ENCODE data around the gene NAXE.
"Not testable (repeated sequence)": the region's sequence is repeated elsewhere in the genome, so short reads cannot be mapped to it uniquely, and the experiment has no call there.

The NAXE gene

DNA sequence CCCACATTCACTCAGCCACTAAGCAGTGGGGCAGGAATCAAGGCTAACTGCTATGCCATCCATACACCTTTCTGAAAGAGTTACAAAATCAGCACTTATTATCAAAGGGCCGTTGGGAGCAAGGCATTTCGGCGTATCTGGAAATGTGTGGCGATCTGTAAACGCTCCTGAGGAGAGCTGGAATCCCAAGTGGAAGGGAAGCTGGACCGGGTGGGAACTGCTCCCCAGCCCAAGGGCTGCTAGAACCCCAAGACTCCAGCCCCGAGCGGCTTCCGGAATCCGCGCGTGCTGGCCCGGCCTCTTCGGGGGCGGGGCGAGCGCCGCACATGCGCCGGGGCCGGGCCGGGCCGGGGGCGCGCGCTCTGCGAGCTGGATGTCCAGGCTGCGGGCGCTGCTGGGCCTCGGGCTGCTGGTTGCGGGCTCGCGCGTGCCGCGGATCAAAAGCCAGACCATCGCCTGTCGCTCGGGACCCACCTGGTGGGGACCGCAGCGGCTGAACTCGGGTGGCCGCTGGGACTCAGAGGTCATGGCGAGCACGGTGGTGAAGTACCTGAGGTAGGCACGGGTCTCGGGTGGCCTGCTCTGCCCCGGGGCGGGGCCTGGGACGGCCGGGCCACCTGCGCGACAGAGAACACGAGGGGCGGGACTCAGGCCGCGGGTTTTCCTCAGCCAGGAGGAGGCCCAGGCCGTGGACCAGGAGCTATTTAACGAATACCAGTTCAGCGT lies at the start of gene NAXE:
Gene NAXE, plus strand, starts transcription at position 345 of the 726 bp plus-strand sequence. Its CDS starts 29 bp downstream, at position 374.
- DNase-seq (ENCODE audit: low read depth): peak; percentile 60

DNA sequence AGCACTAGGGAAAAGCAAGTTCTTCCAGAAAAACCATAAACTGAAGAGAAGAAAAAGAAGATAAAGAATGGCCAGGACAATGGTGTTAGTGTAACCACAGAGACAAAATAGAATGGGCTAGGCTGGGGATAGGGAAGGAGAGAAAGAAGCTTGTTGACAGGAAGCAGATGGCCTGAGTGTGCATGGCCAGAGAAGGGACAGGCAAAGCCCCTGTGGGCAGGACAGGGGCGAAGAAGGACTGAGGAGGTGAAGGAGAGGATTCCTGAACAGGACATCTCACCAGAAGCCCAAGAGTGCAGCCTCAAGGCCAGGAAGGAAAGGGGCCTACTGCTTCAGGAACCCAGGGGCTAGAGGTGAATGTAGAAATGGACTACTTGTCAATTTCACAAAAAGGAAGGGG lies 48.5 kb upstream of the NAXE start:
- DNase-seq (ENCODE audit: low read depth): no peak

DNA sequence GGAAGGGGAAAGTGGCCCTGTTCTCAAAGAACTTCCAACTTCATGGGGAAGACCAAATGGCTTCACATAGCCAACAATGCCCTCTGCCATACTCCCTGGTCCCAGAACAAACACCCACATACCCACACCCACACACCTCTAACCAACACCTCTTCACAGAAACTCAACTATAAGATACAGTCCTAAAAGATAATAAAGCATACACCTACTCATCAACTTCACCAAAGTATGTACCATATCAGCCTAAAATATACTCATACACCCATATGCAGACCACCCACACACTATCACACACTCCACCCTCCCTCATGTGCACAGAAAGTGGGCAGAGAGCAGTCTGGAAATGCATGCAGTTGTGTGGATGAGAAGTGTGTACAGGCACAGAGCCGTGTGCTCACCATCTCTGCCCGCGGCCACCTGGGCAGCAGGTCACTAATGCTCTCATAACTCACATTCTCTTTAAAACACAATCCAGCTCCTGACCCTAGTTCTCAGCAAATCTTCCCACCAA lies 46.9 kb upstream of the NAXE start:
- DNase-seq (ENCODE audit: low read depth): no peak

DNA sequence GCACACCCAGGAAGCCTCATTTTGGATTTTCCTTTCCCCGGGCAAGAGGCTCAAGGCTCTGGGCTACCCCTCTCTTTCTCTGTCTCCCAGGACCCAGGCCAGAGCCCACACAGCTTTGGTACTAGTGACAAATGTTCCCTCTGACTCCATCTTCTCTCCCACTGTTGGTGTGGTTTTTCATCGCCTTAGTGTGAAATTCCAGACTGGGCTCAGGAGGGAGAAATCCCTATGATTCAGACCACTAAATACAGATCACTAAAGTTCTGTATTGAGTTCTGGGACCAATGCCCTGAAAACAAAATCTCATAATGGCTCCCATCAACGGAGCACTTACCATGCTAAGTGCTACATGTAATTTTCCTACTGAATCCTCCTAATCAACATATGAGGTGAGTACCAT lies 45.3 kb upstream of the NAXE start:
- DNase-seq (ENCODE audit: low read depth): no peak

DNA sequence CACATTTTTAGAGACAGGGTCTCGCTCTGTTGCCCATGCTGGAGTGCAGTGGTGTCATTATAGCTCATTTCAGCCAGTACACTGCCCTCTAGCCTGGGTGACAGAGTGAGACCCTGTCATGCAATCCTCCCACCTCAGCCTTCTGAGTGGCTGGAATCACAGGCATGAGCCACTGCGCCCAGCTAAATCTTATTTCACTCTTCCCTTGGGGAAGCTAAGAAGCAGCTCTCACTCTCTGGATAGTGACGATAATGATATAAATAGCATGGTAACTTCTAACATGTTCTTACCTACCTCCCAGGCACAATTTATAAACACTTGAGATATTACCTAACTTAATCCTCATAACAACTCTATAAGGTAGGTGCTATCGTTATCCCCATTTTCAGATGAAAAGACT lies 44.1 kb upstream of the NAXE start:
- DNase-seq (ENCODE audit: low read depth): no peak

DNA sequence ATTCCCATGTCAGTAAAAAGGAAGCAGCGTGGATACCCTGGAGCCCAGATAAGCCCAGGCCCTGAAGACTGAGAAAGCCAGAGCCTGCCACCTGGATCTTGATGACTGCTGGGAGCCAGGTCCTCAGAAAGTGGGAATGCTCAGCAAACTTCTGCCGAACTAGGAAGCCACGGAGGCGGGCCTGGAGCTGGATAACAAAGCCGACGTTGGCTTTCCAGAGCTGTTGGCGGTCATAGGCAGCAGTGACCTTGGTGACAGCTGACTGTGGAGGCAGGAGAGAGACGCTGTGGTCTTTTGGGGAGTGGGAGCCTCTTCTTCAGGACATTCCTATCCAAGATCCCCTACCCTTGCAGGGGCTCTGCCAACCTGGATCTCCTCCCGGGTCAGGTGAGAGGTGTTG lies 43.6 kb upstream of the NAXE start:
- DNase-seq (ENCODE audit: low read depth): no peak

DNA sequence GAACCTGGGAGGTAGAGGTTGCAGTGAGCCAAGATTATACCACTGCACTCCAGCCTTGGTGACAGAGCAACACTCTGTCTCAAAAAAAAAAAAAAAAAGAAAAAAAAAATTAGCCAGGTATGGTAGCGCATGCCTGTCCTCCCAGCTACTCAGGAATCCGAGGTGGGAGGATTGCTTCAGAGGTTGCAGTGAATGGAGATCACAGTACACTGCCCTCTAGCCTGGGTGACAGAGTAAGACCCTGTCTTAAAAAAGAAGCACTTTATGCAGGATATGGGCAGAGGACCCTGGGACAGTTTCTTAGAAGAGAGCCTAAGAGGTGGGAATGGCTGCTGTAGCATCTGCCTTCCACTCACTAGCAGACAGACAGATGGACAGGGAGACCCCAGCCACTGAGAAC lies 42.2 kb upstream of the NAXE start:
- DNase-seq (ENCODE audit: low read depth): no peak

DNA sequence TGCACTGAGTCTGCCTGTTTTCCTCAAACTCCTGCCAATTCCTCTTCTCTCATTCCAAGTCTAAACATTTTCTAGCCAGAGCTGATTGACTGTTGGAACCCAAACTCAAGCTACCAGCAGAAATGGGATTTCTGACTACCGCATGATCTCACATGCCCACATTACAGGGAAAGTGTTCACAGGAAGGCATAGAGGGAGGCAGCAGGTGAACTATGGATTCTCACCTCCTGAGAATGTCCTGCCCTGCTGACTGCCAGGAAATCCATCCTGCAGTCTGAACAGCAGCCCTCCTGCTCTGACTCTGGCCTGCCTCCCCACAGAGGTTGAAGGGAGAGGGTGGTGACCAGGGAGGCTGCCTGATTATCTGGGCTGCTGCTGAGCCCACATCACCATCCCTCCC lies 41.7 kb upstream of the NAXE start:
- no peak for DNase-seq (ENCODE audit: low read depth)

DNA sequence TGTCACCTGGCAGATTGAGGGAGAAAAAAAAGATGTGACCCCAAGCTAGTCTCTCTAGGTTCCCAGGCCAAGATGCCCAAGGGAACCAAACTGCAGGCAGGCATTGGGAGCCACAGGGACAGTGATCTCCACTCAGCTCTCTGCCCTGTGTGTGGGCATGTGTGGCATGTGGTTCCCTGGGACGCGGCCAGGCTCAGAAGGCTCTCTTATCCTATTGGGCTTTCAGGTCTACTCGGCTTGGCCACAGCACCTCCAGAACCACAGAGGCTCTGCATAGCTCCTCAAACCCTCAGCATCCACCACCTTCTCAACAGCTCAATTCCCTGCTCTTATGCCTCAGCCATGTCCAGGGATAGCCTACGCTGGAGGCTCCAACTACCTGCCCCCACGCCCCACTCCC lies 41.2 kb upstream of the NAXE start:
- DNase-seq (ENCODE audit: low read depth): no peak

DNA sequence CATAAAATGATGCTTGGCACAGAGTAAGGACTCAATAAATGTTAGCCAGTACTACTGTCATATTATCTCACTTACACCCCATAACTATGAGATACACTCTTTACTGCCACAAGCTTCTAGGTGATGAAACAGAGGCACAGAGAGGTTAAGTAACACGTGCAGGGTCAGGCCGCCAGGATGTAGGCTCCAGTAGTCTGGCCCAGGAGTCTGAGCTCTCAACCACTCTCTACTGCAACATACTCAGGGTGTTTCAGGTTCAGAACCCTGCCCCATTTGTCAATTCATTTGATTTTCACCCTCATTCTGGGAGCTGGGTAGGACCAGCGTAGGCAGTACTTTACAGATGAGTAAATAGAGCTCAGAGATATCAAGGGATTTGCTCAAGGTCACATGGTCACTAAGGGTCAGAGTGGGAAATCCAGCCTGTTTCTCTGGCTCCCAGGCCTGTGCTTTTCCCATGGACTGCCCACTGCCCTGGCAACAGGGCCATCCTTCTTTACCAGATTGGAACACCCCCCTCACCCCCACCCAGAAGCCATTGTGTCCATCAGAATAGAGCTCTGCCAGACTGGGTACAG lies 40.4 kb upstream of the NAXE start:
- DNase-seq (ENCODE audit: low read depth): no peak

DNA sequence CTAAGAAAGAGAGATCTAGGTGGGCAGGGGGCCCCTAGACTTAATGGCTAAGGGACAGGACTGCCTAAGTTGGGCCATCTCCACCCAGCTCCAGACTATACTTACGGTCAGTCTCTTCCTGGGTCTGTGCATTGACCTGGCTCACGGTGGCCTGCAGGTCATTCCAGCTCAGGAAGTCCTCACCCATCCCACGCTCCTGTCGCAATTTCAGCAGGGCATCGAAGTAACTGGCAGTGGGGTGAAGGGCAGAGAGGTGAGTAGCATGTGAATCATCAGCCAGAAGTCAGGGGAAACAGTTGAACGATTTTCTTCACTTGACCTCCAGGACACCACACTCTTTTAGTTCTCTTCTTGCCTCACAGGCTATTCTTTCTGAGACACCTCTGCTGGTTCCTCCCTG lies 39.7 kb upstream of the NAXE start:
- DNase-seq (ENCODE audit: low read depth): no peak

DNA sequence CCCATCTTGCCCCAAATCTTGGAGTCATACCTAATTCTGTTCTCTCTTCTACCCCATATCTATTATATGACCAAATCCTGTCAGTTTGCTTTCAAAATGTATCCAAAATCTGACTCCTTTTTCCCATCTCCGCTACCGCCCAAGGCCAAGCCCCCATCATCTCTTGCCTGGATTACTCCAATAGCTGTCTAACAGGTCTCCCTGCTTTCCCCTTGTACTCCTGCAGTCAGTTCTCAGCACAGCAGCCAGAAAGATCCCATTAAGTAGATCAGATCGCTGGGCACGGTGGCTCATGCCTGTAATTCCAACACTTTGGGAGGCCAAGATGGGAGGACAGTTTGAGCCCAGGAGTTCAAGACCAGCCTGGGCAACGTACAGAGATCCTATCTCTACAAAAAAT lies 39.1 kb upstream of the NAXE start:
- no peak for DNase-seq (ENCODE audit: low read depth)

DNA sequence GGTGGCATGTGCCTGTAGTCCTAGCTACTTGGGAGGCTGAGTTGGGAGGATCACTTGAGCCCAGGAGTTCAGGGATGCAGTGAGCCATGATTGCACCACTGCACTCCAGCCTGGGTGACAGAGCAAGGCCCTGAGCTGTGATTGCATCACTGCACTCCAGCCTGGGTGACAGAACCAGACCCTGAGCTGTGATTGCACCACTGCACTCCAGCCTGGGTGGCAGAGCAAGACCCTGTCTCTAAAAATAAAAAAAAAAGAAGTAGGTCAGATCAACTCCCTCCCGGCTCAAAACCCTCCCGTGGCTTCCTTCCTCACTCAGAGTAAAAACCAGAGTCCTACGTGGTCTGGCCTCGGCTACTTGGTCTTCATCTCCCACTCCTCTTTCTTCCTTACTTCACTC lies 38.6 kb upstream of the NAXE start:
- not testable (repeated sequence) for DNase-seq (ENCODE audit: low read depth)

DNA sequence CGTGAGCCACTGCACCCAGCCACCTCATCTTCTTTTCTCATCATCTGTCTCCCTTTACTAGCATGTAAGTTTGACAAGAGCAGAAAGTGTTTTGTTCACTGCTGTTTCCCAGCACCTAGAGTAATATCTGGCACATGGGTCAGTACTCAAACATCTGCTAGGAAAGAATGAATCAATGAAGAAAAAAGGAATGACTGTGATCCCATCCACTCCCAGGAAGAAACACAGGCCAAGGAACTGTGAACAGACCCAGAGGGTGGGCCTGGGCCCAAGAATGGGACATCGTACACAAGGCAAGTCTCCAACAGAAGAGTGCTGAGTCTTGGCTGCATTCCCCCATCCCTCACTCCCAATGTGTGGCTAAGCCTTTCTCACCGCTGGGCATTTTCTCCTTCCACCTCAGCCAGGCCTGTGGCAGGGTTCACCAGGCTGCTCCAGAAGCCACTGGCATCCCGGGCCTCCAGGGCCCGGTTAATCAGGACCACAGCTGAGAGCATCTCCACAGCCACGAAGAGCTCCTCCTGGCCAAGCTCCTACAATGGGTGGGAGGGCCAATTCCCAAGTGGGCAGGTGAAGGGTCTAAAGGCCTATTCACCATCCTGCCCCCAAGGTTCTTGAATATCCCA lies 37.6 kb upstream of the NAXE start:
- DNase-seq (ENCODE audit: low read depth): no peak

DNA sequence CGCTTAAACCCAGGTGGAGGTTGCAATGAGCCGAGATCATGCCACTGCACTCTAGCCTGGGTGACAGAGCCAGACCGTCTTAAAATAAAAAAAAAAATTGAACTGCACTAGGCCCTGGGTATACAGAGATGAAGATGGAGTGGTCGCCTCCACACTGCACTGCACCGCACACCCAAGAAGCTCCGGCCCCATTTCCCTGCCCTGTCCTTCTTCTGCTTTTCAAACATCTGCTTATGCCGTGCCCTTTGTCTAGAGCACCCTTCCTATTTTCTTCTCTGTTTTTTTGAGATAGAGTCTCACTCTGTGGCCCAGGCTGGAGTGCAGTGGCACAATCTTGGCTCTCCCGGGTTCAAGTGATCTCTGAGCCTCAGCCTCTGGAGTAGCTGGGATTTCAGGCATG lies 36.6 kb upstream of the NAXE start:
- DNase-seq (ENCODE audit: low read depth): no peak

DNA sequence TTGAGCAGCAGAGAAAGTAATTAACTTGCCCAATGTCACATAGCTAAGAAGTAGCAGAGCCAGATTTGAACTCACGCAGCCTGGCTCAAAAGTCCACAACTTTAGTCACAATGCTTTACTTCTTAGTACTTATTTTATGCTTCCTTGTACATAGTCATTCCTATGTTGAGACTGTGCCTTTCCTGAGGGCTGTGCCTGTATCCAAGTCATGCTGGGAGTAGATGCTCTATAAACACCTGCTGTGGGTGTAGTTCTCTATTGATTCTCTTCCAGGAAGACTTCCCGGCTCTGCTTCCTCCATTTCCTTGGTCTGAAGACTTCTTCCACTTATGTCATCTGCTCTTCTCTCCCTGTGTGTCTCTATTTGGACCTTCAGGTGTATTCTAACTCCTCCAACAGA lies 35.9 kb upstream of the NAXE start:
- no peak for DNase-seq (ENCODE audit: low read depth)

DNA sequence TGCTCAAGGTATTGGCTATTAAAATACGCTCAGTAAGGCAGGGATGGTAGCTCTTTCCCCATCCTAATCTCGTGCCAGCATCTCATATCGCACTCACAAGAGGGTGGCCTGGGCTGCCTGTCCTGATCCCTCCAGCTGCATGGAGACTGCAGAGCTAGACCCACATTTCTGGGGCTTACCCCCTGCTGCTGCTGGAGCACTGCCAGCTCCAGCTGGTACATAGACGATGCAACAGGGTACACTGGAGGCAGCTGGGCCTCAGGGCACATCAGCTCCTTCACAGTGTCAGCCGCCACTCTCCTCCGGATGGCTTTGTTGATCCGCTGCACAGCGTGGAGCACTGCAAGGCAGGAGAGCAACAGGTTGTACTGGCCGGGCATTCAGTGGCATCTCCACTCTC lies 35.2 kb upstream of the NAXE start:
- DNase-seq (ENCODE audit: low read depth): no peak

DNA sequence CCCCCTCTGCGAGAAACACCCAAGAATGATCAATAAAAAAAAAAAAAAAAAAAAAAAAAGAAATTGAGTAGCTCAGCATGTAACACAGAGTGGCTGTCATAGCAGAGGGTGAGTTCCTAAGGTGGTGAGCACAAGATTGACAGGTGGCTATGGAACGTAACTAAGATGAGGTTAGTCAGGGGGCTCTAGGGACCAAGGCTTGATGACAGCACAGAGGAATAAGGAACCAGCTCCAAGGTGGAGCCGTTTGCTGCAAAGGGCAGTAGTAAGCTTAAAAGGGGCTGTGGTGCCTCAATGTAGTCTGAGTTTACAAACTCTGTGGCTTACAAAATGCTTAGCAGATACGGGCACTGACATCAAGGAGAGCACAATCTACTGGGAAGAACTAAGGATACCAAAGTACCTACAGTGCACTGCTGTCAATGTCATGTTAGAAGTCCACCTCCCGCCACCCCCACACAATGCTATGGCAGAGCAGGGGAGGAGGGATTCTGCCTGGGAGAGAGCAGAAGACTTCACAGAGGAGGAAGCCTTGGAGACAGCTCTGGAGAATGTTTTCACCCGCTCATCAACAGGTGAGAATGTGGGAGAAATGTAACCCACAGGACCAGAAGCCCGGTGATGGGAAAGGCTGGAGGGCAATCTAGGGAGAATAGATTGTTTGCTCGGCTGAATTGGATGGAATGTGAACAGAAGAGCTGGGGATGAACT lies 32.3 kb upstream of the NAXE start:
- no peak for DNase-seq (ENCODE audit: low read depth)

DNA sequence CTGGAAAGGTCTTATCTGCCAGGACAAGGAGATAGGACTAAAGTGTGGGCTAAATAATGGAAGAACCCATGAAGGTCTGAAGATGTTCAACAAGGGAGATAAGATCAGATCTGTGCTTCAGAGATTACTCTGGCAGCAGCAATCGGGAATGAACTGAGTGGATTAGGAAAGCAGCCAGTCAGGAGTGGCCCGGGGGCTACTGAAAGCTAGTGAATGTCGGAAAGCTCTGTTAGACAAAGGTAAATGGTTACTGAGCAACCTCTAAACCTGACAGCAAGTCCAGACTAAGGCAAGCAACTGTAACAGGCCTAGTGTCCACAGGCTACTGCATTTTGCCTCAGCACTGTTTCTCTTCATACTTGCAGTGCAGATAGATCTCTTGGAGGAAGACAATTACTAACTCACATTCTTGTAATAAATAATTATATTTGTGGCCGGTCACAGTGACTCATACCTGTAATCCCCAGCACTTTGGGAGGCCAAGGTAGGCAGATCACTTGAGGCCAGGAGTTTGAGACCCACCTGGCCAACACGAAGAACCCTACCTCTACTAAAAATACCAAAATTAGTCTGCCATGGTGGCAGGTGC lies 31.7 kb upstream of the NAXE start:
- no peak for DNase-seq (ENCODE audit: low read depth)

DNA sequence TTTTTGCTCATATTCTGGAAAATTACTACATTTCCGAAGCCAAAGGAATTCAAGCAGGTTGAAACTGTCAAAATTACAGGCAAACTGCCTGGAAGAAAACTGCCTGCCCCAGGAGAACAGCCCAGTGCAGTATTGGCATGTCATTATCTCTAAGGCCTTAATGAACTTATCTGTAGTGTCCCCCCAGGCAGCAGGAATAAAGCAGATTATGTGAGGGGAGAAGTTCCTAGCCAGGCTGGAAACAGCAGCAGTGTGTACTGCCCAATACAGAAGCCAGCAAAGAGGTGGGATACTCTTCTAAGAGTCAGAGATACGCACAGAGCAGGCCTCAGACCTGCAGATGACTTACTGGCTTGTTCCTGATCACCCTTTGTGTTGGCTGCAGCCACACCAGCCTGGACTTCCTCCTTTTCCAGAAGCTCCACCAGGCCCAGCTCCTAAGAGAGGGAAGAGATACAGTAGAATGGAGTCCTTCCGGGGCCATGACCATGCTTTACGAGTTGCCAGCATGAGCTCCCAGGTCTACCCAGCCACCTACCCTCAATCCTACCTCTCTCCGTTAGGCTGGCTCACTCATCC lies 30.9 kb upstream of the NAXE start:
- no peak for DNase-seq (ENCODE audit: low read depth)

DNA sequence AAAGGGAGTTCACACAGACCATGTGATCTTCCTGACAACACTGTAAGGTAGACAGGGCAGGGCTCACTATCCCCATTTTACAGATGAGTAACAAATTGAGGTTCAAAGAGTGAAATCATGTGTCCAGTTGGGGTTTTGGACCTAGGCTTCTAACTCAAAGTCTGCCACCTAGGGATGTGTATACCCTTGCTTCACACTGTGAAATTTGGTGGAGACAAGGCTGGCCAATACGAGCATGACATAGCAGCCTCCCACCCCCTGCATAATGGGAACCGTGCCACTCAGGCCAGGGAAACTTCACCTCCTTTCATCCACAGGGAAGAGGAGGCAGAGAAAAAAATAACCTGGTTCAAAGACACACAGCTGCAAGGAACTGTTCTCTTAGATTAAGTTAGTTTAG lies 26.1 kb upstream of the NAXE start:
- no peak for DNase-seq (ENCODE audit: low read depth)

DNA sequence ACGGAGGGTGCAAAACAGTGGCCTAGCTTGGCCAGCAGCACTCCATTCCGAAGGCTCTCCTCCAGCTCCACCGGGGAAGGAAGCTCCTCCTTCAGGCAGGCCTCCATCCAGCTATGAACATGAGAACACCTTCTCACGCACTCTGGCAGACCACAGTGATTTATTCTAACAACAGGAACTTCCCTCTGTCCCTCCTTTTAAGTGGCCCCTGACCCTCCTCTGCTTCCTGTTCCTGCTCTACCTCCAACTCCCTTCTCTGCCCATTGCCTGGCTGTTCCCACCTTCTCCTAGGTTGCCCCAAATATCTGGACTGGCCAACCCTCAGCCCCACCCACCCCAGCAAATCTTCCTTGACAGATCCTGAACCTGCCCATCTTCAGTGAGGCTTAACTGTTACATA lies 25.1 kb upstream of the NAXE start:
- no peak for DNase-seq (ENCODE audit: low read depth)
